Loucy (cell line): ENCODE data around the gene F7.

Experiments used
- H2AFZ ChIP-seq: fragments of 200-600 bp; sonication (generic); 2 replicates; pipeline ENCODE4 v1.6.0; 2016; ENCODE audit warnings: antibody characterized with exemption, mild to moderate bottlenecking, low read length, moderate library complexity
- H3F3A ChIP-seq: fragments of 200-600 bp; 2 replicates; pipeline ENCODE4 v1.6.0; 2016; ENCODE audit warnings: antibody characterized with exemption, low read depth, mild to moderate bottlenecking
- H3K27me3 ChIP-seq: fragments of 200-600 bp; sonication (generic); 2 replicates; pipeline ENCODE4 v1.6.1; 2014; ENCODE audit warnings: low read length, mild to moderate bottlenecking; ENCODE audit not compliant: insufficient read depth, poor library complexity, severe bottlenecking
- H3K36me3 ChIP-seq: fragments of 200-600 bp; sonication (generic); 2 replicates; pipeline ENCODE4 v1.6.1; 2016; ENCODE audit warnings: low read length; ENCODE audit not compliant: insufficient read depth
- H3K4me1 ChIP-seq: fragments of 200-600 bp; sonication (generic); 2 replicates; pipeline ENCODE4 v1.5.1; 2014; ENCODE audit warnings: low read length, mild to moderate bottlenecking; ENCODE audit not compliant: insufficient read depth, poor library complexity, severe bottlenecking
- H3K4me2 ChIP-seq: fragments of 200-600 bp; sonication (generic); 2 replicates; pipeline ENCODE4 v1.6.0; 2014; ENCODE audit warnings: antibody characterized with exemption, low read length, low read depth, mild to moderate bottlenecking; ENCODE audit not compliant: poor library complexity, severe bottlenecking
- H3K4me3 ChIP-seq: fragments of 200-600 bp; sonication (generic); 2 replicates; pipeline ENCODE4 v1.5.1; 2014; ENCODE audit warnings: low read length, mild to moderate bottlenecking, mixed read lengths; ENCODE audit not compliant: poor library complexity, severe bottlenecking
- H3K79me2 ChIP-seq: fragments of 200-600 bp; sonication (generic); 2 replicates; pipeline ENCODE4 v1.6.1; 2014; ENCODE audit warnings: low read length; ENCODE audit not compliant: insufficient read depth
- H3K9ac ChIP-seq: fragments of 200-600 bp; sonication (generic); 2 replicates; pipeline ENCODE4 v1.6.0; 2014; ENCODE audit warnings: mild to moderate bottlenecking, low read depth, low read length, moderate library complexity; ENCODE audit not compliant: poor library complexity, severe bottlenecking
- H3K9me2 ChIP-seq: fragments of 200-600 bp; sonication (generic); replicated peaks from 2 replicates; pipeline ENCODE4 v1.6.1; 2016; ENCODE audit warnings: low read depth, low read length, mixed read lengths
- H3K9me3 ChIP-seq: fragments of 200-600 bp; sonication (generic); 2 replicates; pipeline ENCODE4 v1.6.1; 2014; ENCODE audit warnings: mild to moderate bottlenecking, antibody characterized with exemption, low read length, low read depth; ENCODE audit not compliant: insufficient read depth
- H4K20me1 ChIP-seq: fragments of 200-600 bp; sonication (generic); 2 replicates; pipeline ENCODE4 v1.6.0; 2014; ENCODE audit warnings: antibody characterized with exemption, low read length, mild to moderate bottlenecking; ENCODE audit not compliant: insufficient read depth, poor library complexity, severe bottlenecking
- EZH2phosphoT487 ChIP-seq: fragments of 200-600 bp; IDR thresholded peaks from 2 replicates; pipeline ENCODE4 v1.6.1; 2018; ENCODE audit warnings: antibody characterized with exemption, mild to moderate bottlenecking, moderate library complexity, borderline replicate concordance
- TF ChIP-seq, protein P1 (sequence below): fragments of 200-600 bp; sonication (generic); conservative IDR thresholded peaks from 2 replicates; pipeline ENCODE4 v1.5.1; 2014; ENCODE audit warnings: mild to moderate bottlenecking, antibody characterized with exemption, low read length

The F7 gene

DNA sequence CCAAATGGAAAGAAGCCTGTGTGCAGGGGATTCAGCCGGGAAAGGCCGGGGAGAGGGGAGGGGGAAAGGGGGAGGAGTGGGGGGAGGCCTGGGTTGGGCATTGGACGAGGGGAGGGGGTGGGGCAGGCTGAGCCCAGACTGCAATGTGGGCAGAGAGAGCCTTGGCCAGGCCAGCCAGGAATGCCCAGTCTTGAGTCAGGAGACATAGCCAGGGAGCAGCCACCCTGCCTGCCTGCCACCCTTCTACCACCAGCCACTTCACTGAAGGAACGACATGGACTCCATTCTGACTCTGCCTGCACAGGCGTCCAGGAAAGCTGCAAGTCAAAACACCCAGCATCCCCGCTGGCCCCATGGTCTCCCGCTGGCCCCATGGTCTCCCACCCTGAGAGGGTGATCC, 53.4 kb downstream of the F7 start:
- Histone ChIP-seq H3K4me3 (no peak overlapping the region), H3K4me1 (peaks cover 8% of the 10 kb centered on the region), H3K9me2 (no peaks in the 10 kb centered on the region), H3K36me3 (no peaks in the 10 kb centered on the region), H3K79me2 (no peaks in the 10 kb centered on the region), H4K20me1 (no peaks in the 10 kb centered on the region), H3K4me2 (no peak overlapping the region), H3K27me3 (no peaks in the 10 kb centered on the region), H3K9me3 (no peaks in the 10 kb centered on the region), H2AFZ (no peak overlapping the region), H3F3A (no peaks in the 10 kb centered on the region), H3K9ac (no peak overlapping the region)
- TF ChIP-seq, protein P1, sequence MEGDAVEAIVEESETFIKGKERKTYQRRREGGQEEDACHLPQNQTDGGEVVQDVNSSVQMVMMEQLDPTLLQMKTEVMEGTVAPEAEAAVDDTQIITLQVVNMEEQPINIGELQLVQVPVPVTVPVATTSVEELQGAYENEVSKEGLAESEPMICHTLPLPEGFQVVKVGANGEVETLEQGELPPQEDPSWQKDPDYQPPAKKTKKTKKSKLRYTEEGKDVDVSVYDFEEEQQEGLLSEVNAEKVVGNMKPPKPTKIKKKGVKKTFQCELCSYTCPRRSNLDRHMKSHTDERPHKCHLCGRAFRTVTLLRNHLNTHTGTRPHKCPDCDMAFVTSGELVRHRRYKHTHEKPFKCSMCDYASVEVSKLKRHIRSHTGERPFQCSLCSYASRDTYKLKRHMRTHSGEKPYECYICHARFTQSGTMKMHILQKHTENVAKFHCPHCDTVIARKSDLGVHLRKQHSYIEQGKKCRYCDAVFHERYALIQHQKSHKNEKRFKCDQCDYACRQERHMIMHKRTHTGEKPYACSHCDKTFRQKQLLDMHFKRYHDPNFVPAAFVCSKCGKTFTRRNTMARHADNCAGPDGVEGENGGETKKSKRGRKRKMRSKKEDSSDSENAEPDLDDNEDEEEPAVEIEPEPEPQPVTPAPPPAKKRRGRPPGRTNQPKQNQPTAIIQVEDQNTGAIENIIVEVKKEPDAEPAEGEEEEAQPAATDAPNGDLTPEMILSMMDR = no peak
- no peak for TF ChIP-seq EZH2phosphoT487

DNA sequence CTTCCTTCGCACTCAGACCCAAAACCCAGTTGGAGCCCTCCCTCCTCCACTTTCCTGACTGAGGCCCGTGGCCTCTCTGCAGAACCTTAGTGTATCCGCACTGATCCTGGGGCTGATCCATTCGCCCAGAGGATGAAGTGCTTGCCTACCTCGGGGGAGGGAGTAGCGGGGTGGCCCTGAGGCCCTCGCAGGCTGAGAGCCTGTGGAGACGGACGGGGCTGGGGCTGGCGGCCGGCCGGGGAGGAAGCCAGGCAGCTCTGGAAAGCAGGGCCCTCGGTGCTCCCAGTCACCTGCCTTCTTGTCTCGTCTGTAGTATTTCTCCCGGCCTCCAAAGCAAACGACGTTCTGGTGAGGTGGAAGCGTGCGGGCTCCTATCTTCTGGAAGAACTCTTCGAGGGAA, 54.1 kb downstream of the F7 start:
- Histone ChIP-seq H3F3A (no peaks in the 10 kb centered on the region), H2AFZ (no peak overlapping the region), H3K9ac (no peak overlapping the region), H4K20me1 (no peaks in the 10 kb centered on the region), H3K79me2 (no peaks in the 10 kb centered on the region), H3K9me3 (no peaks in the 10 kb centered on the region), H3K4me2 (no peak overlapping the region), H3K27me3 (no peaks in the 10 kb centered on the region), H3K9me2 (no peaks in the 10 kb centered on the region), H3K4me3 (no peak overlapping the region), H3K4me1 (peaks cover 4% of the 10 kb centered on the region), H3K36me3 (no peaks in the 10 kb centered on the region)
- TF ChIP-seq, protein P1 = no peak
- TF ChIP-seq EZH2phosphoT487 = no peak

DNA sequence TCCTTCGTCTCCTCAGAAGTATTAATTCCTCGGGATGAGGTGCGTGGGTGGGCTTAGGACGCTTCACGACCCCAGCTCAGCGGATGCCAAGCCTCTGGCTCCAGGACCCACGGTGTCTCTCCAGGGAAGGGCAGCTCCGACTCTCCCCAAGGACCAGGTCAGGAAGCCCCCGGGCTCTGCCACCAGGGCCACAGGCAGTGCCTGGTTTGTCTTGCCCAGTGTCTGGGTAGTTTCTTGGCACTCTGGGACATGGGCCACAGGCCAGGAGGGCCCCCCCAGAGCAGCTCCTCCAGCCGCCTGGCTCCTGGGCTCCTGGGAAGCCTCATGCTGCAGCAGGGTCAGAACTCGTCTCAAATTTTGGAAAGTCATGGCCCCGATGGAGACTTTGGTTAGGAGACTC, 55.4 kb downstream of the F7 start:
- no peak overlapping the region for H3K9ac ChIP-seq
- no peaks in the 10 kb centered on the region for H3K36me3 ChIP-seq
- no peaks in the 10 kb centered on the region for H3K27me3 ChIP-seq
- no peak overlapping the region for H2AFZ ChIP-seq
- H3K9me3 ChIP-seq = no peaks in the 10 kb centered on the region
- H3K9me2 ChIP-seq = no peaks in the 10 kb centered on the region
- no peak overlapping the region for H3K4me2 ChIP-seq
- H3K4me1 ChIP-seq = no peaks in the 10 kb centered on the region
- no peaks in the 10 kb centered on the region for H3K79me2 ChIP-seq
- H4K20me1 ChIP-seq = no peaks in the 10 kb centered on the region
- TF ChIP-seq EZH2phosphoT487 = no peak
- TF ChIP-seq, protein P1 = no peak
- no peak overlapping the region for H3K4me3 ChIP-seq
- H3F3A ChIP-seq = no peaks in the 10 kb centered on the region
